Activated T-cell treated with anti-CD3 and anti-CD28 coated beads for 24 hours (primary cell): Measurements from ENCODE around the gene GYPE.
"Not testable (repeated sequence)": the region's sequence is repeated elsewhere in the genome, so short reads cannot be mapped to it uniquely, and the experiment has no call there.

Experiments
- DNase-seq: peaks from one replicate; pipeline ENCODE4 v3.0.0-alpha.2; 2020; ENCODE audit warnings: low read depth

GYPE gene

GRCh38 chr4:143905440-143905839 lies at the start of gene GYPE:
Gene GYPE, minus strand, starts transcription at chr4:143905559. Its CDS starts 52 bp downstream, at chr4:143905507.
- not testable (repeated sequence) for DNase-seq

DNA sequence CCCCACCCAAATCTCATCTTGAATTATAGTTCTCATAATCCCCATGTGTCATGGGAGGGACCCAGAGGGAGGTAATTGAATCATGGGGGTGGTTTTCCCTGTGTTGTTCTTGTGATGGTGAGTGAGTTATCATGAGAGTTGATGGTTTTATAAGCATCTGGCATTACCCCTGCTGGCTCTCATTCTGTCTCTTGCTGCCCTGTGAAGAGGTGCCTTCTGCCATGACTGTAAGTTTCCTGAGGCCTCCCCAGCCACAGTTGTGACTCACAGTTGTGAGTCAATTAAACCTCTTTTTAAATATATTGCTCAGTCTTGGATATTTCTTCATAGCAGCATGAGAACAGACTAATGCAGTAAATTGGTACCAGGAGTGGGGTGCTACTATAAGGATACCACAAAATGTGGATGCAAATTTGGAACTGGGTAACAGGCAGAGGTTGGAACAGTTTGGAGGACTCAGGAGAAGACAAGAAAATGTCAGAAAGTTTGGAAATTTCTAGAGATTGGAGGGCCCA lies 46.2 kb upstream of the GYPE start:
- DNase-seq = not testable (repeated sequence)

DNA sequence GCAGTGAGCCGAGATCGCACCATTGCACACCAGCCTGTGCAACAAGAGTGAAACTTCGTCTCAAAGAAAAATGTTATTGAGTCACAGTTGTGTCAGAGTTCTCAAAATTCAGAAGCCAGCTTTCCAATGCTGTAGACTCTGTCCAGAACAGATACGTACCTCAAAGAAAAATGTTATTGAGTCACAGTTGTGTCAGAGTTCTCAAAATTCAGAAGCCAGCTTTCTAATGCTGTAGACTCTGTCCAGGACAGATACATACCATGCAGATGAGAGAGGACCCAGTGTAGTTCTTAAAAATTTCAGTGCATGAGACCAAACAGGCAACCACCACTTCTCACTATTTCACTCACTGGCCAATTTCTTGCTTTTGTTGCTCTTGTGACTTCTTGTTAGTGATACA lies 45.6 kb upstream of the GYPE start:
- not testable (repeated sequence) for DNase-seq

DNA sequence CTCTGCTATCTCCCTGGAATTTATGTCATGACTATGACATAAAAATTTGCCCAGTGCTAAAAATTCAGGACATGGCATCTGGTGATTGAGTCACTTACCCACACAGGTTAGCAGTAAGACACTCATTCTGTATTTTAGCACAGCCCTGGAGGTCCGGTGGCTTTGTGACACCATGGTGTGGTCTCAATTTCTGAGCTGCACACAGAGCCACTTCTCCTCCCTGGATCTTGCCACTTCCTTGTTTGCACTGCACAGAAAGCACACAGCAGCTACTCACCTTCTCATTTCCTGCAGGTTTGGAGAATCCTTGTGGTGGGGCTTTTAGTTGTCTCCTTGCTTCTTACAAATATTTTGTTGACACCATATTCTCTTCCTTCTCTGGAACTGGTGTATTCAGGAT lies 44.8 kb upstream of the GYPE start:
- not testable (repeated sequence) for DNase-seq

DNA sequence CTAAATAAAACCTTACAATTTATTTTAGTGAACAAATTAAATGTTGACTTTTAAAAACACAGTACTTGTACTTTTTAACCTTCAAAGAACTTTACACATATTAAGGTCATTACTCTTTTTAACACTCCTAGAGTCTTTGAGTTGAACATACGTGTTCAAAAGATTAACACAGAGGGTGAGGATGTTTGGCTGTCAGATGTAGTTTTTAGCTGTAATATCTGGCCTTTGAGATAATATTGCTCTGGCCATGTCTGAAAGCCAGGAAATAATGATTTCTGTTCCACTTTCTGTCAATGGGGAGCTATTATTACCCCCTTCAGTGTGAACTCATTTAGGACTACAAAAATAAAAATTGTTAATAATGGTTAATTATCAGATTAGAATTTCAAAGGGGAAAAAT lies 42.1 kb upstream of the GYPE start:
- DNase-seq = not testable (repeated sequence)

- not testable (repeated sequence) for DNase-seq
Measured at GRCh38 chr4:143940708-143941107, 35.3 kb upstream of the GYPE start.

DNA sequence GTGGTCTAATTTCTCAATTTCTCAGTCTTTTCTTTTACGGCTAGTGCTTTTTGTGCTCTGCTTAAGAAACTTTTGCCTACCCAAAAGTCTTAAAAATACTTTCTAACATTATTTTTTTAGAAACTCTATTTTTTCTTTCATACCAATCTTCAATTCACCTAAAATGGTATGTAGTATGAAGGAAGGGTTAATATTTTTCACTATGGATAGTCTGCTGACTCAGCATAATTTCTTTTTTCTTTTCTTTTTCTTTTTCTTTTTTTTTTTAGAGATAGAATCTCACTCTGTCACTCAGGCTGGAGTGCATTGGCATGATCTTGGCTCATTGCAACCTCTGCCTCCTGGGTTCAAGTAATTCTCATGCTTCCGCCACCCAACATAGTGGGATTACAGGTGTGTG lies 34.2 kb upstream of the GYPE start:
- no peak for DNase-seq

DNA sequence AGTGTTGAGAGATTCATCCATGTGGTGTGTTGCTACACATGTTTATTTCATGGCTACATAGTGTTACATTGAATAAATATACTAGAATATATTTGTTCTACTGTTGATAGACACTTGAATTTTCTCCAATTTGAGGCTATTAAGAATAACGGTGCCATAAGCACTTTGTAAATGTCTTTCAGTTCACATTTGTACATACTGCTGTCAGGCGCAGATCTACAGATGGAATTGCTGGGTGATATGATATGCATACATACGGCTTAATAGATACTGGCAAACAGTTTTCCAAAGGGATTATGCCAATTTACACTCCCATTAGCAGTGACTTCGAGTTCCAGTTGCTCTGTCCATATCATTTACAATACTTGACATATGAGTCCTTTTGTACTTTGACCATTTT lies 33.5 kb upstream of the GYPE start:
- DNase-seq = not testable (repeated sequence)

DNA sequence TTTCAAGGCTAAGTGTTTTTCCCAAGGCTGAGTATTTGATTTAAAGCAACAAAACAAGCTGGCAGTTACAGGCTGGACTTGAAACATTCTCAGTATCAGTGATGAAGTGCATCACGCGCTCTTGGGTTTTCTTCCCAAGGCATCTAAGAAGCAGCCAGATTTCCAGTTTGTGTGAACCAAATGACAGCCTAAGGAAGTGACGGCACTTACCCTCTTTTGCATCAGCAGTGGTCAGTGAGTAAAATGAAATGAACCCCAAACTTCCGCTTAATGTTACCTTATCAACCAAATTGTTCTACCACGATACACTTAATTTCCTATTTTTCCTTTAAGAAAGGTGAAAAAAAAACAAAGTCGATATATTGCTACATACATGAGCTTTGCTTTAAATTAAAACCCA lies 15.8 kb upstream of the GYPE start:
- no peak for DNase-seq

- DNase-seq = not testable (repeated sequence)
Measured at GRCh38 chr4:143916485-143916884, 11.1 kb upstream of the GYPE start.

DNA sequence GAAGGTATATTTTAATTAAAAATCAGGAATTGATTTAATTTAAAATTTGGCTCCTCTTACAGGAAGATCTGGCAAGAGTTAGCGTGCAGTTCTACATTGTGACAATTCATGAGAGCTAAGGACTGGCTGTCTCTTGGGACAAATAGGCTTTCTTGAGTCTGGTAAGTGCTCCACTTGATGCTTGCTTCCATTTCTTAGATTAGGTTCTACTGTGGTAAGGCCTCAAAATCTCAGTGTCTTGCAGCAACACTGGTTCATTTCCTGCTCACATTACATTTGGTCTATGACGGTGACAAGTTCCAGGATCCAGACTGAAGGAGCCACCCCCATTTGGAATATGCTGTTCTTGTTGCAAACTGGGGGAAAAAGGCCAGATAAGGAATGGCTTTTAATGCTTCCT lies 7.1 kb upstream of the GYPE start:
- not testable (repeated sequence) for DNase-seq

DNA sequence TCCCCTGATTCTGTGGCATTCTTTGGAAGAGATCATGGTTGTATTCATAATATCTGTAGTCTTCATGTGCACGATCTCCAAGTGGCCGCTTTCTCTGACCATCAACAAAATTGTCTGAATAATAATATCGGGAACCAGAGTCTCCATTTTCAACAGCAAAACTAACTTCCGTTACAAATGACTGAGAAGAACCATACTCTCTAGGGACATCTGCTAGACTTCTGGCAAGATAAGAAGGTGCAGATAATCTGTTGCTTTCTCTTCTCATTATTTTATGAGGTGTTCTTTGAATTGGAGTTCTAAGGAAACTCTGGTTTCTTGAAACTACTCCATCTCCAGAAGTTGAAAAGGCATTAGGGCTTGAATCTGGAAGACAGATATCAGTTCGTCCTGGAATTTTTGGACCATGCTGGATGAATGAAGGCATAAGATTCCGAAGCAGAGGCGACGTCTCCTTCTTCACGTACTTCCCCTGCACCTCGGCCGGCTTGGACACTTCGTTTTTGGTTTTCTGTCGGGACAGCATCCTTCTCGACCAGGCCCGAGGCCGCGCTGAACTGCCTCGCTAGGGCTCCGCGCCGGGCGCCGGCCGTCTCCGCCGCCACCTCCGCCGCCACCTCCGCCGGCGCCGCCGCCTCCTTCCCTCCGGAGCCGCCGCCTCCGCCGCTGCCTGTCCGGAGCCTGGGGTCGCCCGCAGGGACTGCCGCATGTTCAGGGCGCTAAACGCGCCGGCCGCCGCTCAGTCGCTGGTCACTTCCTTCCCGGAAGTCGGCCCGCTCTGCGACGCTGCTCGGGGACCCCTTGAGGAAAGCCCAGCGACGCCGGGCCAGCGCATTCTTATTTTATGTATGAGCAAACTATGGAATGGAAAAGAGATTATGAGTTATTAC lies 6.4 kb upstream of the GYPE start:
- DNase-seq = peak; percentile 21

DNA sequence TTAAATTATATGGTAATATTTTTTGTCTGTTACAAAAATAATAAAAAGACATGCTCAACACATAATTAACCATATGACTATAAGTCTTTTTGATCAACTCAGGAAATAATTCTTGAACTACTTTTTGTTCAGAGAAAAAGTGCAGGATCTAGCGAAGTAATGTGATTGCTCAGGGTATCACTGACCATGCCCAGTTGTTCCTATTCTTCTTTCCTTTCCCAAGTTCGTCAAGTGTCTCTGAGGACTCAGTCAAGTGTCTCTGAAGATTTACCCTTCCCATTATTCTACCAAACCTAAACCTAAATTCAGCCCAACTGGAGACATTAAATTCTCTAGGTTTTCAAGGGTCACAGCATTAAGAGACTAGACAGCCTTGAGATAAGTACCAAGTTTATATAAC lies 5.5 kb upstream of the GYPE start:
- not testable (repeated sequence) for DNase-seq

GRCh38 chr4:143907811-143908210 lies 2.5 kb upstream of the GYPE start:
- not testable (repeated sequence) for DNase-seq

GRCh38 chr4:143904431-143904830 lies 928 bp downstream of the GYPE start:
- DNase-seq = not testable (repeated sequence)

DNA sequence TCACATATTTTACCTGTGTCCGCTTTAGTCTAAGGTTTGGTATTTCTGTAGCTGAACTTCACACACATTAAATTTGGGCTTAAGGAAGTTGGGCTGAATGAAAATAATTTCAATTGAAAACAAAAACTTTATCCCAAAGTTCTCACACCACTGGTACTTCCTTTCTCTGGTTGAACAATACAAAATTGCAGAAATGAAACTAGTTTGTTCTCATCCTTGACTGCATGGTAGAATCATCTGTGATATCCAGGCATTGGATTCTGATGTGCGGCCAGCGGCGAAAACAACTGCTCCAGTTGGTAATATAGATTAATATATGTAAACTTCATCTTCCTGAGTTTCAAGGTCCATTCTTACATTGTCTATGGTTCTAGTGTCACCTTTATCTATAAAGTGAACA lies 15.0 kb downstream of the GYPE start:
- not testable (repeated sequence) for DNase-seq

DNA sequence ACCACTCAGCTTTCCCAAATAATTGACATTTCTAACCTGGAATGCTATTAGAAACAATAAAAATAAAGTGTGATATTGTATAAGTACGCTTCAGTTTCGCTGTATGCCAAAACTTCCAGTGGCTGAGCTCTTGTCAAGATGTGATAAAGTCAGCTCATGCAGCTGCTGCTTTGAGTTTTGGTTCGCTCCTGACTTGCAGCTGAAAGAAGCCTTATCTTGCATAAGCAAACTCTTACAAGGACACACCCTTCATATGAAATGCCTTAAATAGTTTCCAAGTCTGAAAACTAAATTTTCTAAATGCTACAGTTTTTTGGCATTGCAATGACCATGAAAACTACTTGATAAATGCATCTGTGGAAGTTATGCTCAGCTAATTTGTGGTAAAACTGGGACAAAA lies 17.2 kb downstream of the GYPE start:
- DNase-seq = not testable (repeated sequence)

GRCh38 chr4:143884965-143885364 lies 20.4 kb downstream of the GYPE start:
- not testable (repeated sequence) for DNase-seq

DNA sequence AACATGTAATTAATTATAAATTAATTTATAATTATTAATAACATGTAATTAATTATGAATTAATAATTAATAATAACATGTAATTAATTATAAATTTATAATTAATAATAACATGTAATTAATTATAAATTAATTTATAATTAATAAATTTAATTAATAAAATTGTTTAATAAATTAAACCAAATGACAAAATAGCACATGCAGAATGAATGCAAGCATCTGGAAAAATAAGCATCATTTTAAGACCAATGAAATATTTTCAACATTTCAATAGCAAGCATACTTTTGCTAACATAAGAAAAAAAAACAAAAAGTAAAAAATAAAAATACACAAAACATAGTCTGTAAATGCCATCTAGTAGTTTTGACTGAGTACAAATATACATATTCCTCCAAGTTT lies 21.8 kb downstream of the GYPE start:
- no peak for DNase-seq

DNA sequence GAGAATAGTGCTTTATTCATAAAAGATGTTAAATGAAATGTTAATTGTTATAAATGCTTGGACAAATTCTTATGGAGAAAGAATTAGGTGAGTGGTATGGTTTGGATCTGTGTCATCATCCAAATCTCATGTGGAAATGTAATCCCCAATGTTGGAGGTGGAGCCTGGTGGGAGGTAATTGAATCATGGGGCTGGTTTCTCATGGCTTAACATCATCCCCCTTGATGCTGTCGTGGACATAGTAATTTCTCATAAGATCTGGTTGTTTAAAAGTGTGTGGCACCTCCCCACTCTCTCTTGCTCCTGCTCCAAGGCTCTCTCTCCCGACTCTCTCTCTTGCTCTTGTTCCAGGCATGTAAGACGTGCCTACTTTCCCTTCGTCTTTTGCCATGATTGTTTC lies 22.5 kb downstream of the GYPE start:
- no peak for DNase-seq

- not testable (repeated sequence) for DNase-seq
Measured at GRCh38 chr4:143879561-143879960, 25.8 kb downstream of the GYPE start.

- DNase-seq = not testable (repeated sequence)
Measured at GRCh38 chr4:143875357-143875756, 30.0 kb downstream of the GYPE start.

- not testable (repeated sequence) for DNase-seq
Measured at GRCh38 chr4:143870523-143871268, 34.7 kb downstream of the GYPE start.
